HG02938 (cell line): ENCODE data around the gene KLHDC1.
"Not testable (repeated sequence)": the region's sequence is repeated elsewhere in the genome, so short reads cannot be mapped to it uniquely, and the experiment has no call there.

Experiments
- ATAC-seq: cut with Tn5 transposase; IDR thresholded peaks from one replicate; pipeline ENCODE4 v1.9.1; 2021; ENCODE audit warnings: mild to moderate bottlenecking, moderate library complexity; ENCODE audit not compliant: unreplicated experiment

The KLHDC1 gene

GRCh38 chr14:49721733-49722435 is 29.0 kb downstream of the KLHDC1 start:
- ATAC-seq, result not testable (repeated sequence)

DNA sequence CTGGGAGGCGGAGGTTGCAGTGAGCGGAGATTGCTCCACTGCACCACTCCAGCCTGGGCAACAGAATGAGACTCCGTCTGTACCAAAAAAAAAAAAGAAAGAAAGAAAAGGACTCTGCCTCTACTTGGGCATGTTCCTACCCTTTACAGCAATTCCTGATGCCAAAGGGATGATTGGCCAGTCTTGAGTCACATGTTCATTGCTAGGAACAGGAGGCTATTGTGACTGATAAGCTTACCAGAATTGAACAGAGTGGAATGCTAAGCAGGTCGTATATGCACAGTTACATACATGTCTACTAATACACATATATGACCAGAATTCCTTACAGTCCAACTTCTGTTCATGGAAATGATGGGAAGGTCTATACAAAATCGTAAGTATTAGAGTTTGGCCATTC is 34.3 kb downstream of the KLHDC1 start:
- ATAC-seq, result no peak

DNA sequence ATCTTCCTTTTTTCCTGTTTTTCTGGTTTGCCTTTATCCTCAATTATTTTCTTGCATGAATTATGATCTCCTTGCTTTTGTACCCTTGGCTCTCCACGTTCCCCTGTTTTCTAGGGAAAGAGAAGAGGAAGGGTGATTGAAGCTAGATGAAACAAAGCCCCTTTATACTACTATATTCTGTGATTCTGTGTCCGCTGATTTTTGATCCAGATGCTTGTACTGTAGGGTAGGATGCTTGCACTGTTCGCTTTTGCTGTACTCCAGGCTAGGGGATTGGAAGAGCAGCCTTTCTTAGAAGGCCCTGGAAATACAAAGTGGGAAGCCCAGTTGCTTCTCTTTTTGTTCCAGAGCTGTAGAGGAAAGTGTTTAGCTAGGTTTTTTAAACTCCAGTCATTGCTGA is 40.0 kb downstream of the KLHDC1 start:
- no peak for ATAC-seq

- ATAC-seq, result no peak
Measured at GRCh38 chr14:49733836-49734235, 40.9 kb downstream of the KLHDC1 start.

DNA sequence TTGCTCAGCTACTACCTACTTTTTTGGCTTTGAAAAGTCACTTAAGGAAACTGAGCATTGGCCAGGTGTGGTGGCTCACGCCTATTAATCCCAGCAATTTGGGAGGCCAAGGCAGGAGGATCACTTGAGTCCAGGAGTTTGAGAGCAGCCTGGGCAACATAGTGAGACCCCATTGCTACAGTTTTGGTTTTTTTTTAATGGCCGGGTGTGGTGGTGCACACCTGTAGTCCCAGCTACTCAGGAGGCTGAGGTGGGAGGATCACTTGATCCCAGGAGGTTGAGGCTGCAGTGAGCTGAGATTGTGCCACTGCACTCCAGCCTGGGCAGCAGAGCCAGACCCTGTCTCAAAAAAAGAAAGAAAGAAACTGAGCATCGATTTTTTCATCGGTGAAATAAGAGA is 42.7 kb downstream of the KLHDC1 start:
- not testable (repeated sequence) for ATAC-seq

GRCh38 chr14:49745191-49745590 is 52.3 kb downstream of the KLHDC1 start:
- ATAC-seq, result no peak

DNA sequence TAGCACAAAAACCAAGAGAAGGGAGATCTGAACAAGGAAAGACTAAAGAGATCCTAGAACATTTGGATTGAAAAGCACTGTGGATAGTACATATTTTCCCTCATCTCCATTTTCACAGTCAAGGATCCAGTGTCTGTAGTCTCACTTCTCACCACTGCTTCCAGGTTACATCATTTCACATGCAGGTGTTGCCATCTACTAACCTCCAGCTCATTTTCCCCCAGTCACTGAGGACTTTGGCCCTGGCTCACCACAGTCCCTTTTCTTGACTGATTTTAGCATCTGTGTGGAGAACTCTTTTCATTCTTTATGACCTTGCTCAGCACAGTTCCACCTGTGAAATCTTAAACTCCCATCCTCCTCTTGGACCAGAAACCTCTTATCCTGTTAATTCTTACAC is 53.6 kb downstream of the KLHDC1 start:
- ATAC-seq, result not testable (repeated sequence)

- ATAC-seq, result no peak
Measured at GRCh38 chr14:49754570-49755097, 61.7 kb downstream of the KLHDC1 start.

GRCh38 chr14:49755378-49755777 is 62.5 kb downstream of the KLHDC1 start:
- no peak for ATAC-seq

DNA sequence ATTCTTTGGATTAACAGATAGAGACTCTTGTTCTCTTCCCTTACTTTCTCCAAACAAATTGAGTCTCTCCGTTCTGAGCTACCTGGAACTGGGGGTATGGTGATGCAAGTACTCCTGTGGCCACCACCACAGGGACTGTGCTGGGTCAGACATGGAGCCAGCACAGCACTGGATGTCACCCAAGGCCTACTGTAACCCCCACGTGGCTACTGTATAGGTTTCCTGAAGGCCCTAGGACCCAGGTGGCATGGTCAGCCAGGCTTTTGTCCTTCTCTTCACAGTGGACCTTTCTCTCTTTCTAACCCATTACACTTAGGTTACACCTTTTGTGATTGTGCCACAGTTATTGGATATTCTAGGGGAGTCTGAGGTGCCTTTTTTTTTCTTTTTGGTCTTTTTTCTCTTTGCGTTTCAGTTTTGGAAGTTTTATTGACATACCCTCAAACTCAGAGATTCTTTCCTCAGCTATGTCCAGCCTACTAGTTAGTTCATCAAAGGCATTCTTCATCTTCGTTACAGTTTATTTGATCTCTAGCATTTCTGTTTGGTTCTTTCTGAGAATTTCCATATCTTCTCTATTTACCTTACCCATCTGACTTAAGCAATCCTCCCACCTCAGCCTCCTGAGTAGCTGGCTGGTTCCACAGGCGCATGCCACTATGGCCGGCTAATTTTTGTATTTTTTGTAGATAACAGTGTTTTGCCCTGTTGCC is 69.1 kb downstream of the KLHDC1 start:
- ATAC-seq, result no peak

DNA sequence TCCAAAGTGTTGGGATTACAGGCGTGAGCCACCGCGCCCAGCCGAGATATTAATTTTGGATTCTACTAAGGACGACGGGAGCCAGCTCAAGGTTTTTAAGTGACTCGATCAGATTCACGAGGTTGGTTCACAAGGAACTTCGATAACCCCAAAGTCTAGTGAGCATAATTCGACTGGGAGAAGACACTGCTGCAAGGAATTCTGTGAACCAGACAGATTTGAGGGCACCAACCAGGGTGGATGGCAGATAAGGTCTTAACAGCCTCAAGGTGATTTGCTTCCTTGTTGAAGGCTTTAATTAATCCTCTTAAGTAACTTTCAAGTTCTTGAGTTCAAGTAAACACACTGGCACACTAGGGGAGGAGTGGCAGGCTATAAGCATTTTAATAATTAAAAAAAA is 73.9 kb downstream of the KLHDC1 start:
- ATAC-seq, result no peak

DNA sequence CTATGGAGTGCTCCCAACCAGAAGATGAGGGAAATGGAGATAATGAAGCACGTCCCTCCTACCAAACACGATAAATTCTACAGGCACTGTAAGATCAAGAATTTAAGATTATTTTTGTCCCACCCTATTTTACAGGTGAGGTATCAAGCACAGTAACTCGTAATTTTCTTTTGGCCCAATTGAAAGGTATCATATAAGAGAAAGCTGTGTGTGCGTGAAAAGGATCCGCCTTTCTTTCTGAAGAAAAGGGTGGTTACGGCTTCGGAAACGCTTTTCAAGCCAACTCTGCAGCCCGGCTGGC is 74.3 kb downstream of the KLHDC1 start:
- no peak for ATAC-seq

GRCh38 chr14:49767571-49768300 is 74.8 kb downstream of the KLHDC1 start, which contains the start of gene KLHDC2:
TSS of gene KLHDC2 (plus strand) at chr14:49768153. CDS start at chr14:49768469, 316 bp downstream.
- ATAC-seq, result peak; percentile 78

DNA sequence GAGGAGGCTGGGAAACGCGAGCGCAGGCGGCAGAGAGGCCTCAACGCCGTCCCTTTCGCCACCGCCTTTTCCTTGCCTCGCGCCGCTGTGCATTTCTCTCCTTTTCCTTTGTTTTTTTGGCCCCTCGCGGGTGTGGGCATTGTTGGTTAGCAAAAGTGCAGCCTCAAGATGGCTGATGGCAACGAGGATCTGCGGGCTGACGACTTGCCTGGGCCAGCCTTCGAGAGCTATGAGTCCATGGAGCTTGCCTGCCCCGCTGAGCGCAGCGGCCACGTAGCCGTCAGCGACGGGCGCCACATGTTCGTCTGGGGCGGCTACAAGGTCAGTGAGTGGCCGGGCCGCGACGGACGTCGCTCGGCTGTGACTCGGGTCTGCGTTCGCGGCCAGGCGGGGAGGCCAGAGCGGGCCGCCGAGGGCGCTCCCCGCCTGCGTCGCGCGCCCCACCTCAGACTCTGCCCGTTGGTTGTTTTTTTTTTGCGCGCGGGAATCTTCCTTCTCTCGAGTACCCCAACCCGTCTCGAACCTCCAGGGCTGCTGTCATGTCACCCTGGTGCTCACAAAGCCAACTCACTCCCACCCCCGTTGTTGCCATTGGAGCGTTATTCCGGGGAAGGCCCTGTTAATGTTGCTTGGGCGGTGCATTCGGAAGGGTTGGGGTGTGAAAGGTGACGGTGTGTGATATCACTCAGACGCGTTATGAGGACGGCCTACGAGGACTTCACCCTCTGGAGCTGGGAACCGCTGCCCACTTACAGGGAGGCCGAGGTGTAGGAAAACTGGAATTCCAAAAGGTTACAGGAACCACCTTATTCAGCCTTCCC is 75.6 kb downstream of the KLHDC1 start:
- ATAC-seq, result peak; percentile 35

- ATAC-seq, result no peak
Measured at GRCh38 chr14:49769171-49769570, 76.3 kb downstream of the KLHDC1 start.

GRCh38 chr14:49769581-49770211 is 76.8 kb downstream of the KLHDC1 start:
- ATAC-seq, result no peak

GRCh38 chr14:49770212-49770817 is 77.4 kb downstream of the KLHDC1 start:
- no peak for ATAC-seq

DNA sequence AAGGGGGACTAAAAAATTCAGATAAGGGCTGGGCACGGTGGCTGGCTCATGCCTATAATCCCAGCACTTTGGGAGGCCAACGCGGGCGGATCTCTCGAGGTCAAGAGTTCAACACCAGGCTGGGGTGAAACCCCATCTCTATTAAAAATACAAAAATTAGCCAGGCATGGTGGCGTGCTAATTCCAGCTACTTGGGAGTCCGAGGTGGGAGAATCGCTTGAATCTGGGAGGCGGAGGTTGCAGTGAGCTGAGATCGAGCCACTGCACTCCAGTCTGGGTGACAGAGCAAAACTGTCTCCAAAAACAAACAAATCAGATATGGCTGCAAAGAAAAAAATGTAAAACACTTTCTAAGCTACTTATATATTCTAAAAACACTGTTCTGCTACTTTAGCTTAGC is 78.8 kb downstream of the KLHDC1 start:
- not testable (repeated sequence) for ATAC-seq

- no peak for ATAC-seq
Measured at GRCh38 chr14:49774106-49774505, 81.2 kb downstream of the KLHDC1 start.

DNA sequence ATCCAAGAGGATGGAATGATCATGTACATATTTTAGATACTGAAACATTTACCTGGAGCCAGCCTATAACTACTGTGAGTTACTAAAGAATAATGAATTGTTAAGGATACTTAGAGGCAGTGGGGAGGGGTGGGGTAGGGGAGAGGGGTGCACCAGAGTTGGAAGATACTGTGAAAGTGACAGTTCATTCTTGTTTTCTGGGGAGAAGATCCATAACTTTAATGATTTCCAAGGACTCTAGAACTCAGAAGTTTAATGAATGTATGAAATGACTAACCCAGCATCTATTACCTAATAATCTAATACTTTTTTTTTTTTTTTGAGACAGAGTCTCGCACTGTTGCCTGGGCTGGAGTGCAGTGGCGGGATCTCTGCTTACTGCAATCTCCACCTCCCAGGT is 85.5 kb downstream of the KLHDC1 start:
- ATAC-seq, result no peak
